Activated naive CD4-positive, alpha-beta T cell treated with anti-CD3 and anti-CD28 coated beads, Interleukin-2, amount 10 ng/mL, durations not matched to agents 7 days and 5 days (primary cell): ENCODE data around the gene INSR.
A peak's percentile ranks its signal among the peaks of the same experiment; 100 is the strongest.
"Not testable (repeated sequence)": the region's sequence is repeated elsewhere in the genome, so short reads cannot be mapped to it uniquely, and the experiment has no call there.

Source experiments
- CTCF ChIA-PET: fragments of 350-600 bp; sonication (Branson Sonifier 250); formaldehyde crosslinking; loops from one replicate; lab custom pipeline; 2021; ENCODE audit warnings: antibody characterized with exemption; lab: Charles Lee
- DNase-seq: peaks from one replicate; pipeline ENCODE4 v3.0.0-alpha.2; 2020
- H3K27ac Mint-ChIP-seq: one replicate; pipeline ENCODE4 v1.8.0; 2021; ENCODE audit warnings: mild to moderate bottlenecking, moderate library complexity, mixed read lengths
- H3K27me3 Mint-ChIP-seq: one replicate; pipeline ENCODE4 v1.8.0; 2021; ENCODE audit warnings: mild to moderate bottlenecking, mixed read lengths
- H3K36me3 Mint-ChIP-seq: one replicate; pipeline ENCODE4 v1.8.0; 2021; ENCODE audit warnings: mixed read lengths
- H3K4me1 Mint-ChIP-seq: one replicate; pipeline ENCODE4 v1.8.0; 2021; ENCODE audit warnings: mixed read lengths
- H3K4me3 Mint-ChIP-seq: one replicate; pipeline ENCODE4 v1.8.0; 2021; ENCODE audit warnings: mild to moderate bottlenecking, moderate library complexity, mixed read lengths
- H3K9me3 Mint-ChIP-seq: one replicate; pipeline ENCODE4 v1.8.0; 2021; ENCODE audit warnings: mixed read lengths

The INSR gene

GRCh38 chr19:7213628-7214323 lies 80.4 kb downstream of the INSR start:
- H3K27ac Mint-ChIP-seq, result no peak overlapping the region
- H3K27me3 Mint-ChIP-seq, result peaks cover 12% of the 10 kb centered on the region
- no peak overlapping the region for H3K4me3 Mint-ChIP-seq
- DNase-seq, result no peak
- H3K36me3 Mint-ChIP-seq, result no peaks in the 10 kb centered on the region
- H3K4me1 Mint-ChIP-seq, result no peaks in the 10 kb centered on the region
- CTCF ChIA-PET, result no interaction called here
- no peaks in the 10 kb centered on the region for H3K9me3 Mint-ChIP-seq

- H3K4me1 Mint-ChIP-seq, result peaks cover 19% of the 10 kb centered on the region
- H3K27ac Mint-ChIP-seq, result no peak overlapping the region
- H3K36me3 Mint-ChIP-seq, result no peaks in the 10 kb centered on the region
- CTCF ChIA-PET, result no interaction called here
- no peak overlapping the region for H3K4me3 Mint-ChIP-seq
- no peak for DNase-seq
- H3K9me3 Mint-ChIP-seq, result peaks cover 3% of the 10 kb centered on the region
- H3K27me3 Mint-ChIP-seq, result peaks cover 12% of the 10 kb centered on the region
Observed at GRCh38 chr19:7211191-7211951, 82.8 kb downstream of the INSR start.

- Mint-ChIP-seq H3K4me3 (no peak overlapping the region), H3K4me1 (peaks cover 19% of the 10 kb centered on the region), H3K36me3 (no peaks in the 10 kb centered on the region), H3K27me3 (peaks cover 12% of the 10 kb centered on the region), H3K9me3 (peaks cover 3% of the 10 kb centered on the region), H3K27ac (no peak overlapping the region)
- no peak for DNase-seq
- CTCF ChIA-PET, result no interaction called here
Observed at GRCh38 chr19:7210359-7210758, 83.9 kb downstream of the INSR start.

GRCh38 chr19:7209597-7210325 lies 84.5 kb downstream of the INSR start:
- H3K36me3 Mint-ChIP-seq, H3K4me3 Mint-ChIP-seq, CTCF ChIA-PET, DNase-seq, H3K27me3 Mint-ChIP-seq, H3K27ac Mint-ChIP-seq, H3K9me3 Mint-ChIP-seq: not testable (repeated sequence)
- H3K4me1 Mint-ChIP-seq, result peaks cover 19% of the 10 kb centered on the region

- H3K9me3 Mint-ChIP-seq, H3K36me3 Mint-ChIP-seq, H3K4me3 Mint-ChIP-seq, H3K27ac Mint-ChIP-seq, DNase-seq, H3K27me3 Mint-ChIP-seq: not testable (repeated sequence)
- peaks cover 19% of the 10 kb centered on the region for H3K4me1 Mint-ChIP-seq
- CTCF ChIA-PET, result interaction anchor here (0.6 kb wide), 1 partner anchor 124 kb away, joined by 4 read pairs; no protein-coding TSS in a partner anchor
Observed at GRCh38 chr19:7209036-7209435, 85.2 kb downstream of the INSR start.

- no peak overlapping the region for H3K27ac Mint-ChIP-seq
- H3K9me3 Mint-ChIP-seq, result peaks cover 3% of the 10 kb centered on the region
- H3K36me3 Mint-ChIP-seq, result no peaks in the 10 kb centered on the region
Observed at GRCh38 chr19:7203332-7203731, 90.9 kb downstream of the INSR start.

GRCh38 chr19:7202888-7203287 lies 91.3 kb downstream of the INSR start:
- Mint-ChIP-seq H3K27me3 (peaks cover 24% of the 10 kb centered on the region), H3K36me3 (no peaks in the 10 kb centered on the region), H3K9me3 (peaks cover 3% of the 10 kb centered on the region), H3K4me3 (no peak overlapping the region), H3K4me1 (peaks cover 19% of the 10 kb centered on the region), H3K27ac (no peak overlapping the region)
- DNase-seq, result no peak
- CTCF ChIA-PET, result no interaction called here

More at GRCh38 chr19:7203332-7203731, 90.9 kb downstream of the INSR start:
- CTCF ChIA-PET, result no interaction called here
- peaks cover 20% of the 10 kb centered on the region for H3K27me3 Mint-ChIP-seq
- no peak overlapping the region for H3K4me3 Mint-ChIP-seq
- DNase-seq, result no peak
- H3K4me1 Mint-ChIP-seq, result peaks cover 23% of the 10 kb centered on the region

- H3K4me3 Mint-ChIP-seq, result no peak overlapping the region
- CTCF ChIA-PET, result no interaction called here
- no peak for DNase-seq
- H3K27me3 Mint-ChIP-seq, result peaks cover 39% of the 10 kb centered on the region
- H3K4me1 Mint-ChIP-seq, result peaks cover 18% of the 10 kb centered on the region
- H3K9me3 Mint-ChIP-seq, result no peaks in the 10 kb centered on the region
- H3K36me3 Mint-ChIP-seq, result no peaks in the 10 kb centered on the region
- no peak overlapping the region for H3K27ac Mint-ChIP-seq
Observed at GRCh38 chr19:7200736-7201135, 93.5 kb downstream of the INSR start.

GRCh38 chr19:7199613-7200533 lies 94.3 kb downstream of the INSR start:
- no peak for DNase-seq
- H3K27ac Mint-ChIP-seq, result no peak overlapping the region
- CTCF ChIA-PET, result no interaction called here

GRCh38 chr19:7197760-7198696 lies 96.2 kb downstream of the INSR start:
- Mint-ChIP-seq H3K36me3 (no peaks in the 10 kb centered on the region), H3K9me3 (no peaks in the 10 kb centered on the region), H3K27me3 (peaks cover 59% of the 10 kb centered on the region), H3K4me3 (peak overlapping the region; percentile 74), H3K4me1 (peaks cover 18% of the 10 kb centered on the region), H3K27ac (peak overlapping the region; percentile 92)
- CTCF ChIA-PET, result no interaction called here
- DNase-seq, result peak; percentile 92

More at GRCh38 chr19:7199613-7200533, 94.3 kb downstream of the INSR start:
- Mint-ChIP-seq H3K36me3 (no peaks in the 10 kb centered on the region), H3K4me3 (no peak overlapping the region), H3K27me3 (peaks cover 41% of the 10 kb centered on the region), H3K9me3 (no peaks in the 10 kb centered on the region), H3K4me1 (peaks cover 18% of the 10 kb centered on the region)

GRCh38 chr19:7197119-7197759 lies 97.0 kb downstream of the INSR start:
- H3K36me3 Mint-ChIP-seq, result no peaks in the 10 kb centered on the region
- CTCF ChIA-PET, result no interaction called here
- peaks cover 67% of the 10 kb centered on the region for H3K27me3 Mint-ChIP-seq
- H3K27ac Mint-ChIP-seq, result peak overlapping the region; percentile 92
- H3K4me3 Mint-ChIP-seq, result peak overlapping the region; percentile 74
- peak; percentile 90 for DNase-seq
- no peaks in the 10 kb centered on the region for H3K9me3 Mint-ChIP-seq
- peaks cover 23% of the 10 kb centered on the region for H3K4me1 Mint-ChIP-seq

GRCh38 chr19:7196763-7197118 lies 97.5 kb downstream of the INSR start:
- no peaks in the 10 kb centered on the region for H3K9me3 Mint-ChIP-seq
- H3K36me3 Mint-ChIP-seq, result no peaks in the 10 kb centered on the region
- H3K4me1 Mint-ChIP-seq, result peaks cover 28% of the 10 kb centered on the region
- H3K27ac Mint-ChIP-seq, result no peak overlapping the region
- CTCF ChIA-PET, result interaction anchor here (0.6 kb wide), 1 partner anchor 749 kb away, joined by 3 read pairs; no protein-coding TSS in a partner anchor
- no peak for DNase-seq
- peaks cover 72% of the 10 kb centered on the region for H3K27me3 Mint-ChIP-seq
- H3K4me3 Mint-ChIP-seq, result peak overlapping the region; percentile 74
